ENCODE data around the gene RPP38. TPM values are rescaled to one million over a fixed set of nuclear protein-coding genes. Genes with fewer than 3 reads are reported as not detected.

The RPP38 gene
- polyA plus RNA-seq, 2 of the 4 experiments (the other 2 are of a cell fraction) = 25.5 to 47.5 TPM

GRCh38 chr10:15124908-15125307 lies 27.8 kb downstream of the RPP38 start:
- WGBS (ENCODE audit: missing lambda C conversion rate) = 80% methylated on average over 3 of the region's 3 CpGs
- TF ChIP-seq EHMT2 (IDR thresholded peaks at IDR 0.05; ENCODE audit: low read depth) = no peak
- no peak for TF ChIP-seq KDM5A (IDR thresholded peaks at IDR 0.05)
- TF ChIP-seq RFX5 (IDR thresholded peaks at IDR 0.05) = no peak
- no peak for TF ChIP-seq HDAC2 (IDR thresholded peaks at IDR 0.05)
- TF ChIP-seq ZSCAN20 (CRISPR knock-in tag; IDR thresholded peaks at IDR 0.05) = no peak
- no peak for TF ChIP-seq GATA3 (IDR thresholded peaks at IDR 0.05; ENCODE audit: borderline replicate concordance)
- TF ChIP-seq REST (IDR thresholded peaks at IDR 0.05) = no peak
- no peak for TF ChIP-seq JUNB (IDR thresholded peaks at IDR 0.05)
- no peak for TF ChIP-seq E2F6 (IDR thresholded peaks at IDR 0.05; ENCODE audit: borderline replicate concordance, low read depth)
- TF ChIP-seq BHLHE40 (IDR thresholded peaks at IDR 0.05; ENCODE audit: low read depth, low read length) = no peak
- no peak for TF ChIP-seq SREBF2 (IDR thresholded peaks at IDR 0.05)
- TF ChIP-seq CTCF (IDR thresholded peaks at IDR 0.05) = no peak
- TF ChIP-seq HES2 (IDR thresholded peaks at IDR 0.05) = no peak
- no peak for TF ChIP-seq ZC3H11A (IDR thresholded peaks at IDR 0.05)
- no peak for TF ChIP-seq NPAS2 (CRISPR knock-in tag; IDR thresholded peaks at IDR 0.05; ENCODE audit: borderline replicate concordance)
- no peak for TF ChIP-seq FOSB (CRISPR knock-in tag; IDR thresholded peaks at IDR 0.05)
- no peak for TF ChIP-seq EP300 (IDR thresholded peaks at IDR 0.05)
- no peak for TF ChIP-seq RARB (CRISPR knock-in tag; IDR thresholded peaks at IDR 0.05)
- no peak for TF ChIP-seq TP53 (CRISPR knock-in tag; IDR thresholded peaks at IDR 0.05)
- ChIA-PET CTCF (no interaction called here), POLR2A (no interaction called here)
- no peaks in the 10 kb centered on the region for H3K9me3 ChIP-seq
- peaks cover 7% of the 10 kb centered on the region; the same call in 1 of the 3 replicates for H3K4me1 ChIP-seq
- no peak overlapping the region for H3K27ac ChIP-seq
- DNase-seq (ENCODE audit: low read depth in 1 of 2, low spot score in 1 of 2) = no peak
- FAIRE-seq = no peak
- ATAC-seq = no peak
- H3K4me3 ChIP-seq = no peak overlapping the region
- H3K4me2 ChIP-seq = no peak overlapping the region

- ATAC-seq (no peak), DNase-seq (ENCODE audit: low read depth in 1 of 2, low spot score in 1 of 2) (no peak), FAIRE-seq (no peak)
- no peaks in the 10 kb centered on the region for H3K9me3 ChIP-seq
- no peak overlapping the region for H3K27ac ChIP-seq
- TF ChIP-seq KDM1A (IDR thresholded peaks at IDR 0.05; ENCODE audit: low read depth) (no peak), EHMT2 (IDR thresholded peaks at IDR 0.05; ENCODE audit: low read depth) (no peak), CHD4 (IDR thresholded peaks at IDR 0.05; ENCODE audit: borderline replicate concordance) (no peak), ATOH8 (CRISPR knock-in tag; IDR thresholded peaks at IDR 0.05; ENCODE audit: low read depth) (no peak), CEBPB (IDR thresholded peaks at IDR 0.05) (no peak), HOXB5 (CRISPR knock-in tag; IDR thresholded peaks at IDR 0.05) (no peak), HDAC2 (IDR thresholded peaks at IDR 0.05) (no peak), HEYL (CRISPR knock-in tag; IDR thresholded peaks at IDR 0.05) (no peak), RCOR1 (IDR thresholded peaks at IDR 0.05; ENCODE audit: low read depth, low read length) (no peak)
- H3K4me2 ChIP-seq = no peak overlapping the region
- POLR2A ChIA-PET = no interaction called here
- WGBS (ENCODE audit: missing lambda C conversion rate) = 92% methylated on average over 5 of the region's 5 CpGs
- H3K4me3 ChIP-seq = no peak overlapping the region
- H3K4me1 ChIP-seq = no peaks in the 10 kb centered on the region
- CTCF ChIA-PET = interaction anchor here (1.0 to 1.4 kb wide), 3 partner anchors 10 to 25 kb away, joined by 3 to 4 read pairs (median 4); no protein-coding TSS in a partner anchor
Measured at GRCh38 chr10:15131330-15131729, 34.2 kb downstream of the RPP38 start.

Measured in A549 (cell line).